HG03520 (cell line): ENCODE measurements around the gene HMCES.
"Not testable (repeated sequence)": the region's sequence is repeated elsewhere in the genome, so short reads cannot be mapped to it uniquely, and the experiment has no call there.

ENCODE experiments used
- ATAC-seq: cut with Tn5 transposase; IDR thresholded peaks from one replicate; pipeline ENCODE4 v1.9.1; 2021; ENCODE audit warnings: mild to moderate bottlenecking, moderate library complexity; ENCODE audit not compliant: unreplicated experiment

The HMCES gene

GRCh38 chr3:129345971-129346370, 67.3 kb downstream of the HMCES start:
- no peak for ATAC-seq

GRCh38 chr3:129346695-129347457, 68.2 kb downstream of the HMCES start:
- no peak for ATAC-seq

GRCh38 chr3:129347458-129347845, 68.8 kb downstream of the HMCES start:
- ATAC-seq = no peak

- no peak for ATAC-seq
These were observed 70.1 kb downstream of the HMCES start for GRCh38 chr3:129348734-129349133.

- not testable (repeated sequence) for ATAC-seq
These were observed 70.5 kb downstream of the HMCES start for GRCh38 chr3:129349169-129349568.

- ATAC-seq = no peak
These were observed 71.1 kb downstream of the HMCES start for GRCh38 chr3:129349791-129350190.

- no peak for ATAC-seq
These were observed 73.4 kb downstream of the HMCES start for GRCh38 chr3:129352045-129352444.

GRCh38 chr3:129352650-129353588, 74.2 kb downstream of the HMCES start:
- no peak for ATAC-seq

GRCh38 chr3:129353589-129353941, 74.9 kb downstream of the HMCES start:
- no peak for ATAC-seq
